Measurements from ENCODE around the gene NPAS1.
"Not testable (repeated sequence)": the region's sequence is repeated elsewhere in the genome, so short reads cannot be mapped to it uniquely, and the experiment has no call there.

NPAS1 gene

GRCh38 chr19:47071731-47072130, 52.1 kb downstream of the NPAS1 start:
- TF ChIP-seq, protein P1, sequence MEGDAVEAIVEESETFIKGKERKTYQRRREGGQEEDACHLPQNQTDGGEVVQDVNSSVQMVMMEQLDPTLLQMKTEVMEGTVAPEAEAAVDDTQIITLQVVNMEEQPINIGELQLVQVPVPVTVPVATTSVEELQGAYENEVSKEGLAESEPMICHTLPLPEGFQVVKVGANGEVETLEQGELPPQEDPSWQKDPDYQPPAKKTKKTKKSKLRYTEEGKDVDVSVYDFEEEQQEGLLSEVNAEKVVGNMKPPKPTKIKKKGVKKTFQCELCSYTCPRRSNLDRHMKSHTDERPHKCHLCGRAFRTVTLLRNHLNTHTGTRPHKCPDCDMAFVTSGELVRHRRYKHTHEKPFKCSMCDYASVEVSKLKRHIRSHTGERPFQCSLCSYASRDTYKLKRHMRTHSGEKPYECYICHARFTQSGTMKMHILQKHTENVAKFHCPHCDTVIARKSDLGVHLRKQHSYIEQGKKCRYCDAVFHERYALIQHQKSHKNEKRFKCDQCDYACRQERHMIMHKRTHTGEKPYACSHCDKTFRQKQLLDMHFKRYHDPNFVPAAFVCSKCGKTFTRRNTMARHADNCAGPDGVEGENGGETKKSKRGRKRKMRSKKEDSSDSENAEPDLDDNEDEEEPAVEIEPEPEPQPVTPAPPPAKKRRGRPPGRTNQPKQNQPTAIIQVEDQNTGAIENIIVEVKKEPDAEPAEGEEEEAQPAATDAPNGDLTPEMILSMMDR (conservative IDR thresholded peaks at IDR 0.05; ENCODE audit: low read depth, low read length) = no peak
- no peak for DNase-seq (ENCODE audit: low read depth)
- H3K4me3 ChIP-seq (ENCODE audit: low read length) = no peak overlapping the region

DNA sequence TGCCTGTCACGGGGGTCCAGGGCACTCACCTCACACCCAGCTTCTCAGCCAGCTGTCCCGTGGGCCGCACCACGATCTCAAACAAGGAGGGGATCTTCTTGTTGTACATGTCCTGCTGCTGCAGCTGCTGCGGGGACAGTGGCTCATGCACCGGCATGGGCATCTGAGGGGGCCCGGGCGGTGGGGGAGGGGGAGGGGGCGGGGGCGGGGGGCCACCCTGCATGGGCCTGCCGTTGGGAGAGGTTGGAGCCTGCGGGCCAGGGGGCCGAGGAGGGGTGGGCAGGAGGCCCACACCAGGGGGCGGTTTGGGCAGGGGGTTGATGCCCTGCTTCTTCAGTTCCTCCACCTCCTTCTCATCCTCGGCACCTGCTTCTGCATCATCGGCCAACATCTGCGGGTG, 52.7 kb downstream of the NPAS1 start:
- no peak for DNase-seq (ENCODE audit: low read depth)
- H3K4me3 ChIP-seq (ENCODE audit: low read length) = no peak overlapping the region

GRCh38 chr19:47073574-47073973, 53.9 kb downstream of the NPAS1 start:
- DNase-seq (ENCODE audit: low read depth) = no peak
- TF ChIP-seq, protein P1 (conservative IDR thresholded peaks at IDR 0.05; ENCODE audit: low read depth, low read length) = no peak
- no peak overlapping the region for H3K4me3 ChIP-seq (ENCODE audit: low read length)

More for the DNA sequence above, 52.7 kb downstream of the NPAS1 start:
- TF ChIP-seq, protein P1 (conservative IDR thresholded peaks at IDR 0.05; ENCODE audit: low read depth, low read length) = no peak

DNA sequence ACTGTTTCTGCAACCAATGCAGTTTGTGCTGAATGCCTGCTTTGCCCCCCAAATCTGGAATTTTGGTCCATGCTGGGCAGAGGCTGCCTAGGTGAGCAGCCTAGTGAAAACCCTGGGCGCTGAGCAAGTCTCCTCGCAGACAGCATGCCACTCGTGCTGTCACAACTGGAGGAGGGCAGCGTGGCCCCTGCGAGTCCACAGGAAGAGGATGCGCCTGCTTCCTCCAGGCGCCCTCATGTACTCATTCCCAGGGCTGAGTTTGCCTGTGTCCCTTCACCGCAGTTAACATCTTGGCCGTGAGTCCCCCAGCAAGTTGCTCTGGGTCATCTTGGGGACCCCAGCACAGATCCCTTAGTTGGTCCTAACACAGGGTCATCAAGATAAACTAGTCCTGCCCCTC, 55.0 kb downstream of the NPAS1 start:
- DNase-seq (ENCODE audit: low read depth) = no peak
- TF ChIP-seq, protein P1 (conservative IDR thresholded peaks at IDR 0.05; ENCODE audit: low read depth, low read length) = no peak
- H3K4me3 ChIP-seq (ENCODE audit: low read length) = no peak overlapping the region

DNA sequence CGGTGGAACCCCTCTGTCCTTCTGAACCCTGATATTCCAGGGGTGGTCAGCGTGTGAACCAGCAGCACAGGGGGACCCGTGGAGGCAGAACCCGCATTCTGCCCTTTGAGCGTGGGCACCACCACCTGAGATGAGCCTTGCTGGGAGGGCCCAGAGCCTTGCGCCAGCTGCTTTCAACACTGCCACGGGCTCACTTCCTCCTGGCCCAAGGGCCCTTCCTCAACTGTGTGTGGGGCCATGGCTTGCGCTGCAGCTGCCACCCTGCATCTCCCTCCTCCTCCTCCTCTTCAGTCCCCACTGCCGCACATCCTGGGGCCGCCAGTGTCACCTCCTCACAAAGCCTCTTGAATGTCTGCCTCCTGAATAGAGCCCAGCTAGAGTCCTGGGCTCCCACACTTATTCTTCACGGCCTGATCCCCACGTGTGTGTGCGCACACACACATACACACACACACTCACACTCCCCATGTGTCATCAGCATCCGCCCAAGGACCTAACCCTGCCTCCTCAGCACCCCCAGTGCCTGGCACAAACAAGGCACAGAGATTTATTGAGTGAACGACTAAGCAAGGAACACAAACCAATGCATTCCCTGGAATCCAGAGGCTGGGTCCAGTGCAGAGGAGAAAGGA, 55.7 kb downstream of the NPAS1 start:
- H3K4me3 ChIP-seq (ENCODE audit: low read length) = no peak overlapping the region
- TF ChIP-seq, protein P1 (conservative IDR thresholded peaks at IDR 0.05; ENCODE audit: low read depth, low read length) = no peak
- DNase-seq (ENCODE audit: low read depth) = no peak

- H3K4me3 ChIP-seq (ENCODE audit: low read length) = no peak overlapping the region
- no peak for DNase-seq (ENCODE audit: low read depth)
- TF ChIP-seq, protein P1 (conservative IDR thresholded peaks at IDR 0.05; ENCODE audit: low read depth, low read length) = no peak
Measured at GRCh38 chr19:47075941-47076340, 56.3 kb downstream of the NPAS1 start.

DNA sequence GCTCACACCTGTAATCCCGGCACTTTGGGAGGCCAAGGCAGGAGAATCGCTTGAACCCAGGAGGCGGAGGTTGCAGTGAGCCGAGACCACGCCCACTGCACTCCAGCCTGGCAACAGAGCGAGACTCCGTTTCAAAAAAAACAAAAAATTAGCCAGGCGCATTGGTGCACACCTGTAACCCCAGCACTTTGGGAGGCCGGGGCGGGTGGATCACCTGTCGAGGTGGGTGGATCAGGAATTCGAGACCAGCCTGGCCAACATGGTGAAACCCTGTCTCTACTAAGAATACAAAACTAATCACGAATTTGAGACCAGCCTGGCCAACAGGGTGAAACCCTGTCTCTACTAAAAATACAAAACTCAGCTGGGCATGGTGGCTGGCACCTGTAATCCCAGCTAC, 58.7 kb downstream of the NPAS1 start:
- not testable (repeated sequence) for DNase-seq (ENCODE audit: low read depth); H3K4me3 ChIP-seq (ENCODE audit: low read length)
